ENCODE data around the gene HNF4A. TPM values are rescaled to one million over a fixed set of nuclear protein-coding genes. Genes with fewer than 3 reads are reported as not detected.

The HNF4A gene
- total and polyA plus RNA-seq, 2 of the 13 experiments (the other 11 are each of a cell fraction or from before 2014, with no cell fraction given), result 80.9 to 169 TPM

DNA sequence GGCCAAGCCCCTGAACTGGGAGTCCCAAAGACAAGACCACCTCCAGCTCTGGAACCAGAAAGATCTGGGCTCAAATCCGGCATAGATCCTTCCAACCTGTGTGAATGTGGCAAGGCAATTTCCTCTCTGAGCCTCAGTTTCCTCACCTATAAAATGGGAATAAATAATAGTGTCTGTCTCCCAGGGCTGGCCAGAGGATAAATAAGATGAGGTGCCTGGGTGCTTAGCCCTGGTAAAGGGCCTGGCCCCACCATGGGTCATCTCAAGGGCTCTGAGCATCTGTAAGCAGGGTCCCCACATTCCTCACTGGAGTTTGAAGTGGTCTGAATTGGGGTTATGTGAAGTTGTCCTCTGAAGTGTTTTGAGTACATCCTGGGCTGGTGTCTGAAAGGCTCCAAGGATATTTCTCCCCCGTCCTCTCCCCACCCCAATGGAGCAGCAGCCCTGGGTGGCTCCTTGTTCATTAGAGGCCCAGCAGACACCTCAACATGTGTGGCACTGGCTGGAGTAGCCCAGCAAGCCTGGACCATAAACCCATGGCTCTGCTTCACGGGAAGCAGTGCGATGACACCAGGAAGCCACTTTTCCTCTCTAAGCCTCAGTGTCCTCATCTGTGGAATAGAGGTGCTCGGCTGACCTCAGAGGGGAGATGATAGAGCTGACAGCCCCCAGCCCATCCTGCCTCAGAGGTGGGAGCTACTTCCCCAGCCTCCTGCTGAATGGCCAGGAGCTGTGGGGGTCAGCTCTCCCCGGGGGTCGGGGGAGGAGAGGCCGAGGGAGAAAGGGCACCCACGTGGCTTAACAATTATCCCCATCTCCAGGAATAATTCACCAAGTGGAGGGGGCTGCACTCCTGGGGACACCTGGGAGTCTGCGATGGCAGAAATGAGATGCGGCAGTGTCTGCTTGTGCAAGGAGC, 48.0 kb downstream of the HNF4A start (continued):
- TF ChIP-seq, protein P1, sequence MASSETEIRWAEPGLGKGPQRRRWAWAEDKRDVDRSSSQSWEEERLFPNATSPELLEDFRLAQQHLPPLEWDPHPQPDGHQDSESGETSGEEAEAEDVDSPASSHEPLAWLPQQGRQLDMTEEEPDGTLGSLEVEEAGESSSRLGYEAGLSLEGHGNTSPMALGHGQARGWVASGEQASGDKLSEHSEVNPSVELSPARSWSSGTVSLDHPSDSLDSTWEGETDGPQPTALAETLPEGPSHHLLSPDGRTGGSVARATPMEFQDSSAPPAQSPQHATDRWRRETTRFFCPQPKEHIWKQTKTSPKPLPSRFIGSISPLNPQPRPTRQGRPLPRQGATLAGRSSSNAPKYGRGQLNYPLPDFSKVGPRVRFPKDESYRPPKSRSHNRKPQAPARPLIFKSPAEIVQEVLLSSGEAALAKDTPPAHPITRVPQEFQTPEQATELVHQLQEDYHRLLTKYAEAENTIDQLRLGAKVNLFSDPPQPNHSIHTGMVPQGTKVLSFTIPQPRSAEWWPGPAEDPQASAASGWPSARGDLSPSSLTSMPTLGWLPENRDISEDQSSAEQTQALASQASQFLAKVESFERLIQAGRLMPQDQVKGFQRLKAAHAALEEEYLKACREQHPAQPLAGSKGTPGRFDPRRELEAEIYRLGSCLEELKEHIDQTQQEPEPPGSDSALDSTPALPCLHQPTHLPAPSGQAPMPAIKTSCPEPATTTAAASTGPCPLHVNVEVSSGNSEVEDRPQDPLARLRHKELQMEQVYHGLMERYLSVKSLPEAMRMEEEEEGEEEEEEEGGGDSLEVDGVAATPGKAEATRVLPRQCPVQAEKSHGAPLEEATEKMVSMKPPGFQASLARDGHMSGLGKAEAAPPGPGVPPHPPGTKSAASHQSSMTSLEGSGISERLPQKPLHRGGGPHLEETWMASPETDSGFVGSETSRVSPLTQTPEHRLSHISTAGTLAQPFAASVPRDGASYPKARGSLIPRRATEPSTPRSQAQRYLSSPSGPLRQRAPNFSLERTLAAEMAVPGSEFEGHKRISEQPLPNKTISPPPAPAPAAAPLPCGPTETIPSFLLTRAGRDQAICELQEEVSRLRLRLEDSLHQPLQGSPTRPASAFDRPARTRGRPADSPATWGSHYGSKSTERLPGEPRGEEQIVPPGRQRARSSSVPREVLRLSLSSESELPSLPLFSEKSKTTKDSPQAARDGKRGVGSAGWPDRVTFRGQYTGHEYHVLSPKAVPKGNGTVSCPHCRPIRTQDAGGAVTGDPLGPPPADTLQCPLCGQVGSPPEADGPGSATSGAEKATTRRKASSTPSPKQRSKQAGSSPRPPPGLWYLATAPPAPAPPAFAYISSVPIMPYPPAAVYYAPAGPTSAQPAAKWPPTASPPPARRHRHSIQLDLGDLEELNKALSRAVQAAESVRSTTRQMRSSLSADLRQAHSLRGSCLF (CRISPR knock-in tag; IDR thresholded peaks at IDR 0.05; ENCODE audit: borderline replicate concordance), result no peak
- TF ChIP-seq TOE1 (CRISPR knock-in tag; IDR thresholded peaks at IDR 0.05), result no peak; the same call in 1 of the 2 replicates
- TF ChIP-seq MATR3 (CRISPR knock-in tag; IDR thresholded peaks at IDR 0.05), result no peak
- no peak for TF ChIP-seq ZNF432 (CRISPR knock-in tag; IDR thresholded peaks at IDR 0.05; ENCODE audit: borderline replicate concordance)
- TF ChIP-seq TEF (CRISPR knock-in tag; IDR thresholded peaks at IDR 0.05), result no peak
- TF ChIP-seq FOXA3 (CRISPR knock-in tag; IDR thresholded peaks at IDR 0.05), result no peak
- TF ChIP-seq MEIS2 (CRISPR knock-in tag; IDR thresholded peaks at IDR 0.05), result peak; percentile 74
- no peak for TF ChIP-seq NCOA2 (CRISPR knock-in tag; IDR thresholded peaks at IDR 0.05)
- no peak for TF ChIP-seq ZNF143 (CRISPR knock-in tag; IDR thresholded peaks at IDR 0.05)
- no peak; the same call in 1 of the 2 replicates for TF ChIP-seq SNAI1 (CRISPR knock-in tag; IDR thresholded peaks at IDR 0.05; ENCODE audit: borderline replicate concordance)
- TF ChIP-seq, protein P2, sequence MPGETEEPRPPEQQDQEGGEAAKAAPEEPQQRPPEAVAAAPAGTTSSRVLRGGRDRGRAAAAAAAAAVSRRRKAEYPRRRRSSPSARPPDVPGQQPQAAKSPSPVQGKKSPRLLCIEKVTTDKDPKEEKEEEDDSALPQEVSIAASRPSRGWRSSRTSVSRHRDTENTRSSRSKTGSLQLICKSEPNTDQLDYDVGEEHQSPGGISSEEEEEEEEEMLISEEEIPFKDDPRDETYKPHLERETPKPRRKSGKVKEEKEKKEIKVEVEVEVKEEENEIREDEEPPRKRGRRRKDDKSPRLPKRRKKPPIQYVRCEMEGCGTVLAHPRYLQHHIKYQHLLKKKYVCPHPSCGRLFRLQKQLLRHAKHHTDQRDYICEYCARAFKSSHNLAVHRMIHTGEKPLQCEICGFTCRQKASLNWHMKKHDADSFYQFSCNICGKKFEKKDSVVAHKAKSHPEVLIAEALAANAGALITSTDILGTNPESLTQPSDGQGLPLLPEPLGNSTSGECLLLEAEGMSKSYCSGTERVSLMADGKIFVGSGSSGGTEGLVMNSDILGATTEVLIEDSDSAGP (CRISPR knock-in tag; IDR thresholded peaks at IDR 0.05; ENCODE audit: borderline replicate concordance), result no peak; the same call in 1 of the 2 replicates
- no peak for TF ChIP-seq MTF2 (CRISPR knock-in tag; IDR thresholded peaks at IDR 0.05; ENCODE audit: borderline replicate concordance)
- no peak for TF ChIP-seq ZC3H4 (CRISPR knock-in tag; IDR thresholded peaks at IDR 0.05; ENCODE audit: borderline replicate concordance)
- no peak for TF ChIP-seq KLF13 (CRISPR knock-in tag; IDR thresholded peaks at IDR 0.05)
- TF ChIP-seq HDAC1 (CRISPR knock-in tag; IDR thresholded peaks at IDR 0.05), result peak; percentile 23
- TF ChIP-seq ZNF232 (CRISPR knock-in tag; IDR thresholded peaks at IDR 0.05; ENCODE audit: borderline replicate concordance), result 0 out of 2 replicates have a peak, but pooled peaks have one; percentile 45
- TF ChIP-seq, protein P3, sequence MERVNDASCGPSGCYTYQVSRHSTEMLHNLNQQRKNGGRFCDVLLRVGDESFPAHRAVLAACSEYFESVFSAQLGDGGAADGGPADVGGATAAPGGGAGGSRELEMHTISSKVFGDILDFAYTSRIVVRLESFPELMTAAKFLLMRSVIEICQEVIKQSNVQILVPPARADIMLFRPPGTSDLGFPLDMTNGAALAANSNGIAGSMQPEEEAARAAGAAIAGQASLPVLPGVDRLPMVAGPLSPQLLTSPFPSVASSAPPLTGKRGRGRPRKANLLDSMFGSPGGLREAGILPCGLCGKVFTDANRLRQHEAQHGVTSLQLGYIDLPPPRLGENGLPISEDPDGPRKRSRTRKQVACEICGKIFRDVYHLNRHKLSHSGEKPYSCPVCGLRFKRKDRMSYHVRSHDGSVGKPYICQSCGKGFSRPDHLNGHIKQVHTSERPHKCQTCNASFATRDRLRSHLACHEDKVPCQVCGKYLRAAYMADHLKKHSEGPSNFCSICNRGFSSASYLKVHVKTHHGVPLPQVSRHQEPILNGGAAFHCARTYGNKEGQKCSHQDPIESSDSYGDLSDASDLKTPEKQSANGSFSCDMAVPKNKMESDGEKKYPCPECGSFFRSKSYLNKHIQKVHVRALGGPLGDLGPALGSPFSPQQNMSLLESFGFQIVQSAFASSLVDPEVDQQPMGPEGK (CRISPR knock-in tag; IDR thresholded peaks at IDR 0.05), result no peak
- TF ChIP-seq HOXA7 (CRISPR knock-in tag; IDR thresholded peaks at IDR 0.05), result no peak
- TF ChIP-seq ATF7-NPFF (CRISPR knock-in tag; IDR thresholded peaks at IDR 0.05; ENCODE audit: low read depth), result 0 out of 2 replicates have a peak, but pooled peaks have one; percentile 19
- no peak for TF ChIP-seq SIX4 (CRISPR knock-in tag; IDR thresholded peaks at IDR 0.05)
